ENCODE data around the gene CHST12.

GRCh38 chr7:2445898-2446555 is 42.6 kb downstream of the CHST12 start:
- TF ChIP-seq SREBF2 (IDR thresholded peaks at IDR 0.05) (no peak), CTCF (IDR thresholded peaks at IDR 0.05) (no peak), CBX8 (IDR thresholded peaks at IDR 0.05) (no peak)

All from A549 (cell line).